GM23338 (cell line): Measurements from ENCODE around the gene STRN3. TPM values are rescaled to one million over a fixed set of nuclear protein-coding genes. Genes with fewer than 3 reads are reported as not detected.
"Not testable (repeated sequence)": the region's sequence is repeated elsewhere in the genome, so short reads cannot be mapped to it uniquely, and the experiment has no call there.

Experiments
- ATAC-seq: fragments of 200-7000 bp; cut with Tn5 transposase; 3 replicates; pipeline ENCODE4 v1.9.1; 2020
- DNase-seq: peaks from one replicate; pipeline ENCODE4 v3.0.0-alpha.2; 2015; ENCODE audit warnings: low spot score
- H2AFZ ChIP-seq: fragments of 200-600 bp; sonication (generic); 2 replicates; pipeline ENCODE4 v1.8.0; 2016; ENCODE audit warnings: antibody characterized with exemption, mild to moderate bottlenecking, moderate library complexity
- H3F3A ChIP-seq: fragments of 200-600 bp; sonication (generic); replicated peaks from 2 replicates; pipeline ENCODE4 v1.8.0; 2017; ENCODE audit warnings: antibody characterized with exemption, mixed run types, low read depth
- H3K27ac ChIP-seq: fragments of 200-600 bp; sonication (generic); 2 replicates; pipeline ENCODE4 v1.6.1; 2016; ENCODE audit warnings: low read depth
- H3K27me3 ChIP-seq: fragments of 200-600 bp; sonication (generic); 2 replicates; pipeline ENCODE4 v1.8.0; 2016; ENCODE audit warnings: mild to moderate bottlenecking, mixed run types, moderate library complexity; ENCODE audit not compliant: insufficient read depth
- H3K36me3 ChIP-seq: fragments of 200-600 bp; sonication (generic); 2 replicates; pipeline ENCODE4 v1.8.0; 2016; ENCODE audit warnings: mild to moderate bottlenecking; ENCODE audit not compliant: insufficient read depth
- H3K4me1 ChIP-seq: fragments of 200-600 bp; sonication (generic); 2 replicates; pipeline ENCODE4 v1.8.0; 2016; ENCODE audit warnings: mild to moderate bottlenecking, moderate library complexity; ENCODE audit not compliant: insufficient read depth
- H3K4me2 ChIP-seq: fragments of 200-600 bp; sonication (generic); 2 replicates; pipeline ENCODE4 v1.7.1; 2017; ENCODE audit warnings: mixed run types
- H3K4me3 ChIP-seq: fragments of 200-600 bp; sonication (generic); 2 replicates; pipeline ENCODE4 v1.6.1; 2016; ENCODE audit warnings: mixed run types
- H3K79me2 ChIP-seq: fragments of 200-600 bp; sonication (generic); replicated peaks from 2 replicates; pipeline ENCODE4 v1.8.0; 2017; ENCODE audit warnings: mild to moderate bottlenecking; ENCODE audit not compliant: insufficient read depth
- H3K9me2 ChIP-seq: fragments of 200-600 bp; sonication (generic); 2 replicates; pipeline ENCODE4 v1.8.0; 2017; ENCODE audit not compliant: insufficient read depth
- H4K20me1 ChIP-seq: fragments of 200-600 bp; sonication (generic); replicated peaks from 2 replicates; pipeline ENCODE4 v1.8.0; 2017; ENCODE audit warnings: mild to moderate bottlenecking; ENCODE audit not compliant: insufficient read depth
- H3K27ac Mint-ChIP-seq: 2 replicates; pipeline ENCODE4 v1.8.0; 2020; ENCODE audit warnings: inconsistent platforms, mild to moderate bottlenecking, moderate library complexity, mixed read lengths
- H3K27me3 Mint-ChIP-seq: 3 replicates; pipeline ENCODE4 v1.8.0; 2022; ENCODE audit warnings: low read depth, mild to moderate bottlenecking, moderate library complexity, mixed read lengths, inconsistent platforms; ENCODE audit not compliant: insufficient read depth, poor library complexity
- H3K36me3 Mint-ChIP-seq: 3 replicates; pipeline ENCODE4 v1.8.0; 2021; ENCODE audit warnings: low read depth, mild to moderate bottlenecking, inconsistent platforms, moderate library complexity, mixed read lengths
- H3K4me1 Mint-ChIP-seq: 3 replicates; pipeline ENCODE4 v1.8.0; 2020; ENCODE audit warnings: mild to moderate bottlenecking, inconsistent platforms, mixed read lengths
- H3K4me3 Mint-ChIP-seq: 3 replicates; pipeline ENCODE4 v1.8.0; 2021; ENCODE audit warnings: moderate library complexity, mild to moderate bottlenecking, inconsistent platforms, mixed read lengths
- H3K9me3 Mint-ChIP-seq: 3 replicates; pipeline ENCODE4 v1.8.0; 2020; ENCODE audit warnings: moderate library complexity, mild to moderate bottlenecking, inconsistent platforms, mixed read lengths
- CTCF ChIP-seq, 2 experiments: fragments of 200-600 bp in 1 of 2; sonication (generic) in 1 of 2; conservative IDR thresholded peaks; 2 replicates each; pipeline versions ENCODE4 v1.5.1 to v1.6.1; 2016 to 2017; ENCODE audit warnings: antibody characterized with exemption in 2 of 2, low read depth in 2 of 2, mild to moderate bottlenecking in 2 of 2, moderate library complexity in 1 of 2
- ETS1 ChIP-seq: IDR thresholded peaks from 2 replicates; pipeline ENCODE4 v1.6.1; 2016; ENCODE audit warnings: antibody characterized with exemption
- ZNF462 ChIP-seq: fragments of 250-450 bp; sonication (Bioruptor Pico); IDR thresholded peaks from 2 replicates; pipeline ENCODE4 v1.5.0; 2020; ENCODE audit warnings: mild to moderate bottlenecking, moderate library complexity
- polyA plus RNA-seq: library from polyadenylated mRNA; unstranded; fragments of >200 nt; fragmentation: Nextera tagmentation; extraction: Ambion mirVana; gene quantifications from 2 replicates; pipeline ENCODE4 v1.2.1, GENCODE V29; 2016
- total RNA-seq: library from RNA; depleted of rRNA; stranded (reverse); fragments of >200 nt; shearing (Covaris generic); gene quantifications from 2 replicates; pipeline ENCODE4 v1.2.3, GENCODE V29; 2014

The STRN3 gene
- total and polyA plus RNA-seq, 2 experiments from 2014 or later: 35.0 to 40.6 TPM

- H3K4me1 ChIP-seq: not testable (repeated sequence)
Measured at GRCh38 chr14:30980106-30980704, 46.0 kb downstream of the STRN3 start.

GRCh38 chr14:30977752-30978151, 48.4 kb downstream of the STRN3 start:
- DNase-seq (no peak), ATAC-seq (no peak)
- Histone ChIP-seq H3K4me1 (0 out of 2 replicates have a peak, but pooled peaks cover 7% of the 10 kb centered on the region), H4K20me1 (peaks cover 28% of the 10 kb centered on the region), H3K4me2 (no peak overlapping the region), H3K36me3 (no peaks in the 10 kb centered on the region), H3K9me2 (no peaks in the 10 kb centered on the region), H3K4me3 (no peak overlapping the region), H3F3A (no peaks in the 10 kb centered on the region), H3K79me2 (peaks cover 99% of the 10 kb centered on the region), H3K27me3 (no peaks in the 10 kb centered on the region), H2AFZ (no peak overlapping the region), H3K27ac (no peak overlapping the region)
- Mint-ChIP-seq H3K4me3 (no peak overlapping the region), H3K36me3 (no peaks in the 10 kb centered on the region; the same call in 2 of the 3 replicates), H3K27ac (no peak overlapping the region), H3K27me3 (peaks cover 7% of the 10 kb centered on the region), H3K4me1 (peaks cover 7% of the 10 kb centered on the region; the same call in 2 of the 3 replicates), H3K9me3 (no peaks in the 10 kb centered on the region)
- TF ChIP-seq ETS1: no peak
- no peak for TF ChIP-seq CTCF (conservative IDR thresholded peaks at IDR 0.05; ENCODE audit: low read depth in 2 of 2)
- TF ChIP-seq ZNF462 (CRISPR knock-in tag): no peak

More at GRCh38 chr14:30980106-30980704, 46.0 kb downstream of the STRN3 start:
- H3K4me1 Mint-ChIP-seq, H3K4me2 ChIP-seq, H3K36me3 ChIP-seq, H3K27me3 ChIP-seq, H3K27ac Mint-ChIP-seq, H2AFZ ChIP-seq, H3K4me3 Mint-ChIP-seq, H3F3A ChIP-seq, H3K9me3 Mint-ChIP-seq, H3K27me3 Mint-ChIP-seq, H3K4me3 ChIP-seq, H3K36me3 Mint-ChIP-seq, H3K9me2 ChIP-seq: not testable (repeated sequence)
- peak overlapping the region; percentile 43; the same call in 1 of the 2 replicates for H3K27ac ChIP-seq
- DNase-seq: peak; percentile 80
- peaks cover 20% of the 10 kb centered on the region for H4K20me1 ChIP-seq
- peaks cover 97% of the 10 kb centered on the region for H3K79me2 ChIP-seq
- peak; percentile 57 to 68 for TF ChIP-seq CTCF (conservative IDR thresholded peaks at IDR 0.05; ENCODE audit: low read depth in 2 of 2)
- peak; percentile 61 for ATAC-seq
